Measurements from ENCODE around the gene PCDH15. TPM values are rescaled to one million over a fixed set of nuclear protein-coding genes. Genes with fewer than 3 reads are reported as not detected.

PCDH15 gene
- total RNA-seq, 1 donor from 2014 or later, result not detected

GRCh38 chr10:53771701-53772100 is 1029.3 kb downstream of the PCDH15 start:
- DNase-seq (ENCODE audit: low read depth), result no peak
- Histone ChIP-seq H3K36me3 (ENCODE audit: control insufficient read depth, insufficient read depth, low read length) (no peaks in the 10 kb centered on the region), H3K27me3 (ENCODE audit: control insufficient read depth, insufficient read depth, low read length) (no peaks in the 10 kb centered on the region), H3K4me3 (ENCODE audit: low read depth, low read length) (no peak overlapping the region)
- FAIRE-seq, result no peak
- TF ChIP-seq, protein P1, sequence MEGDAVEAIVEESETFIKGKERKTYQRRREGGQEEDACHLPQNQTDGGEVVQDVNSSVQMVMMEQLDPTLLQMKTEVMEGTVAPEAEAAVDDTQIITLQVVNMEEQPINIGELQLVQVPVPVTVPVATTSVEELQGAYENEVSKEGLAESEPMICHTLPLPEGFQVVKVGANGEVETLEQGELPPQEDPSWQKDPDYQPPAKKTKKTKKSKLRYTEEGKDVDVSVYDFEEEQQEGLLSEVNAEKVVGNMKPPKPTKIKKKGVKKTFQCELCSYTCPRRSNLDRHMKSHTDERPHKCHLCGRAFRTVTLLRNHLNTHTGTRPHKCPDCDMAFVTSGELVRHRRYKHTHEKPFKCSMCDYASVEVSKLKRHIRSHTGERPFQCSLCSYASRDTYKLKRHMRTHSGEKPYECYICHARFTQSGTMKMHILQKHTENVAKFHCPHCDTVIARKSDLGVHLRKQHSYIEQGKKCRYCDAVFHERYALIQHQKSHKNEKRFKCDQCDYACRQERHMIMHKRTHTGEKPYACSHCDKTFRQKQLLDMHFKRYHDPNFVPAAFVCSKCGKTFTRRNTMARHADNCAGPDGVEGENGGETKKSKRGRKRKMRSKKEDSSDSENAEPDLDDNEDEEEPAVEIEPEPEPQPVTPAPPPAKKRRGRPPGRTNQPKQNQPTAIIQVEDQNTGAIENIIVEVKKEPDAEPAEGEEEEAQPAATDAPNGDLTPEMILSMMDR (IDR thresholded peaks at IDR 0.05; ENCODE audit: insufficient read depth, low read length, severe bottlenecking), result no peak

DNA sequence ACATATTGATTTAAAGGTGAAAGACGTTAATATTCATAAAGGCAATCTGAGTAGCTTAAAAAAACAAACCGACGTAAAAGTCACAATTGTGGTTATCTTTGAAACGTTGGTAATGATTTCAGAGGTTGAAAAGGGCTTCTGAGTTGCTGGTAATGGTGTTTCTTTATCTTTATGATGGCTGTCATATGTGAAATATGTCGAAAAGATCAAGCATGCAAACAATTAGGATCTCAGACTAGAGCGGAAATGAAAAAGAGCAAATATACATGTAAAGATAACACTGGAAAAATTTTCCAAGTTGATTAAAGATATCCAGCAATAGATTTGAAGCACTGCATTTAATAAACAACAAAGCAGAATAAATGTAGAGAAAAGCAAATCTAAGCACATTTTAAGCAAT is 1030.1 kb downstream of the PCDH15 start:
- no peak for FAIRE-seq
- H3K36me3 ChIP-seq (ENCODE audit: control insufficient read depth, insufficient read depth, low read length), result no peaks in the 10 kb centered on the region
- DNase-seq (ENCODE audit: low read depth), result no peak
- H3K4me3 ChIP-seq (ENCODE audit: low read depth, low read length), result no peak overlapping the region
- TF ChIP-seq, protein P1 (IDR thresholded peaks at IDR 0.05; ENCODE audit: insufficient read depth, low read length, severe bottlenecking), result no peak
- H3K27me3 ChIP-seq (ENCODE audit: control insufficient read depth, insufficient read depth, low read length), result no peaks in the 10 kb centered on the region

DNA sequence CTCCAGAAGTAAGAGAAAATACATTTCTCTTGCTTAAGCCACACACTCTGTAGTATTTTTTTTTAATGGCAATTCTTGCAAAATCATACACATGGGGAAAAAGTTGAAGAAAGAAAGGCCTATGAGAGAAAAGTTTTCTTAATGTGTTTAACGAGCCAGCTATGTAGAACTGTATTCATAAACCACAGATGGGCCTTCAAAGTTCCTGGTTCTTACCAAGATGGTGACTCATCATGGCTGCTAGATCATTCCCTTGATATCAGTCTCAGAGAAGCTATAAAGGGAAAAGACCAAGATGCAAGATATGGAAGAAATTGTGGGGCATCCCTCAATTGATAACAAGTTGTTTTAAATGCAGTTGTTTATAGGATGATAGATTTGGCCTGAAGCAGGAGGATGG is 1035.7 kb downstream of the PCDH15 start:
- FAIRE-seq (no peak), DNase-seq (ENCODE audit: low read depth) (peak; percentile 20)
- Histone ChIP-seq H3K36me3 (ENCODE audit: control insufficient read depth, insufficient read depth, low read length) (no peaks in the 10 kb centered on the region), H3K4me3 (ENCODE audit: low read depth, low read length) (no peak overlapping the region), H3K27me3 (ENCODE audit: control insufficient read depth, insufficient read depth, low read length) (no peaks in the 10 kb centered on the region)
- TF ChIP-seq, protein P1 (IDR thresholded peaks at IDR 0.05; ENCODE audit: insufficient read depth, low read length, severe bottlenecking), result no peak

GRCh38 chr10:53754596-53755250 is 1046.3 kb downstream of the PCDH15 start:
- Histone ChIP-seq H3K36me3 (ENCODE audit: control insufficient read depth, insufficient read depth, low read length) (no peaks in the 10 kb centered on the region), H3K4me3 (ENCODE audit: low read depth, low read length) (no peak overlapping the region), H3K27me3 (ENCODE audit: control insufficient read depth, insufficient read depth, low read length) (no peaks in the 10 kb centered on the region)
- FAIRE-seq, result no peak
- DNase-seq (ENCODE audit: low read depth), result no peak
- TF ChIP-seq, protein P1 (IDR thresholded peaks at IDR 0.05; ENCODE audit: insufficient read depth, low read length, severe bottlenecking), result no peak
